Osteocyte (in vitro differentiated cells): ENCODE data around the gene TUBGCP3. TPM values are rescaled to one million over a fixed set of nuclear protein-coding genes. Genes with fewer than 3 reads are reported as not detected.

Source experiments
- DNase-seq: peaks from one replicate; pipeline ENCODE4 v3.0.0; 2021; ENCODE audit warnings: mixed read lengths; ENCODE audit not compliant: unreplicated experiment; ENCODE audit errors: extremely low spot score
- H3K27ac Mint-ChIP-seq: one replicate; pipeline ENCODE4 v1.8.0; 2021; ENCODE audit warnings: mild to moderate bottlenecking, mixed read lengths; ENCODE audit not compliant: unreplicated experiment
- H3K27me3 Mint-ChIP-seq: one replicate; pipeline ENCODE4 v1.8.0; 2021; ENCODE audit warnings: mixed read lengths; ENCODE audit not compliant: unreplicated experiment
- H3K36me3 Mint-ChIP-seq: one replicate; pipeline ENCODE4 v1.8.0; 2021; ENCODE audit warnings: mixed read lengths; ENCODE audit not compliant: unreplicated experiment
- H3K4me1 Mint-ChIP-seq: one replicate; pipeline ENCODE4 v1.8.0; 2021; ENCODE audit warnings: mixed read lengths; ENCODE audit not compliant: unreplicated experiment
- H3K4me3 Mint-ChIP-seq: one replicate; pipeline ENCODE4 v1.8.0; 2021; ENCODE audit warnings: mild to moderate bottlenecking, moderate library complexity, mixed read lengths; ENCODE audit not compliant: unreplicated experiment
- H3K9me3 Mint-ChIP-seq: one replicate; pipeline ENCODE4 v1.8.0; 2021; ENCODE audit warnings: mixed read lengths; ENCODE audit not compliant: unreplicated experiment
- total RNA-seq: library from RNA; stranded (reverse); gene quantifications from 2 replicates; pipeline ENCODE4 v1.2.1, GENCODE V29; 2021
- TF ChIP-seq, protein P1 (sequence below): fragments of 200-600 bp; sonication (generic); IDR thresholded peaks from 2 replicates; pipeline ENCODE4 v1.5.0; 2021; ENCODE audit warnings: antibody characterized with exemption, mild to moderate bottlenecking, moderate library complexity

TUBGCP3 gene
- total RNA-seq, 1 donor from 2014 or later, result 26.1 TPM

DNA sequence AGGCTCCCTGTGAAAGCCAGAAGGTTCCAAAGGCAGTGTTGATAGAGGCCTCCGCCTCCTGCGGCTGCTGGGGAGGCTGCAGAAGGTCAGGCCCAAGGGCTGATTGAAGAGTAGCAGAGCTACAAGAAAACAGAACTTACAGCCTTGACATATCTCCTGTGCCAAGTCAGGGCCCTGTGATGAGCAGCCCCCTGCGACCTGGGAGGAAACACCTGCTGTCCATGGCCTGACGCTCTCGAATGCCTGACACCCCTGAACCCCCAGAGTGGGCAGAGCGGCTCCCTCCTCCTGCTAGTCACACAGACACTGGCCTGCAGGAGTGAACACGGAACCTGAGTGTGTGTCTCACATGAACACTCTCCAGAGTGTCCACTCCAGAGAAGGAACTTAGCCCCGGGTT is 38.2 kb upstream of the TUBGCP3 start:
- Mint-ChIP-seq H3K27ac (no peak overlapping the region), H3K4me3 (no peak overlapping the region), H3K9me3 (no peaks in the 10 kb centered on the region), H3K36me3 (no peaks in the 10 kb centered on the region), H3K27me3 (peaks cover 58% of the 10 kb centered on the region), H3K4me1 (no peaks in the 10 kb centered on the region)
- TF ChIP-seq, protein P1, sequence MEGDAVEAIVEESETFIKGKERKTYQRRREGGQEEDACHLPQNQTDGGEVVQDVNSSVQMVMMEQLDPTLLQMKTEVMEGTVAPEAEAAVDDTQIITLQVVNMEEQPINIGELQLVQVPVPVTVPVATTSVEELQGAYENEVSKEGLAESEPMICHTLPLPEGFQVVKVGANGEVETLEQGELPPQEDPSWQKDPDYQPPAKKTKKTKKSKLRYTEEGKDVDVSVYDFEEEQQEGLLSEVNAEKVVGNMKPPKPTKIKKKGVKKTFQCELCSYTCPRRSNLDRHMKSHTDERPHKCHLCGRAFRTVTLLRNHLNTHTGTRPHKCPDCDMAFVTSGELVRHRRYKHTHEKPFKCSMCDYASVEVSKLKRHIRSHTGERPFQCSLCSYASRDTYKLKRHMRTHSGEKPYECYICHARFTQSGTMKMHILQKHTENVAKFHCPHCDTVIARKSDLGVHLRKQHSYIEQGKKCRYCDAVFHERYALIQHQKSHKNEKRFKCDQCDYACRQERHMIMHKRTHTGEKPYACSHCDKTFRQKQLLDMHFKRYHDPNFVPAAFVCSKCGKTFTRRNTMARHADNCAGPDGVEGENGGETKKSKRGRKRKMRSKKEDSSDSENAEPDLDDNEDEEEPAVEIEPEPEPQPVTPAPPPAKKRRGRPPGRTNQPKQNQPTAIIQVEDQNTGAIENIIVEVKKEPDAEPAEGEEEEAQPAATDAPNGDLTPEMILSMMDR, result no peak
- no peak for DNase-seq

DNA sequence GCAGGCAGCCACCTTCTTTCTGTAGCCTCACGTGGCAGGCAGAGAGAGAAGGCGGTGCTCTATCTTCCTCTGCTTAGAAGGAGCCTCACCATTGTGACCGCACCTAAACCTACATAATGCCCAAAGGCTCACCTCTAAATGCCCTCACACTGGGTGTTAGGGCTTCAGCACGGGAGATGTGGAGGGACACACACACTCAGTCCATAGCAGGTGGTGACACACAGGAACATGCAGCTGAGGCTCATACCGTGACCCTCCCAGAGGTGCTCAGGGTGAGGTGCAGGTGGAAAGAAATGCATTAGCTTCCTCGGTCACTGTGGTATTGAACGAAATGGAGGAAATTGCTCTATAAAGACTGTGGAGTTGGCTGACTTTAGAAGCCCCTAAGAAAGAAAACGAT is 37.7 kb upstream of the TUBGCP3 start:
- DNase-seq, result no peak

DNA sequence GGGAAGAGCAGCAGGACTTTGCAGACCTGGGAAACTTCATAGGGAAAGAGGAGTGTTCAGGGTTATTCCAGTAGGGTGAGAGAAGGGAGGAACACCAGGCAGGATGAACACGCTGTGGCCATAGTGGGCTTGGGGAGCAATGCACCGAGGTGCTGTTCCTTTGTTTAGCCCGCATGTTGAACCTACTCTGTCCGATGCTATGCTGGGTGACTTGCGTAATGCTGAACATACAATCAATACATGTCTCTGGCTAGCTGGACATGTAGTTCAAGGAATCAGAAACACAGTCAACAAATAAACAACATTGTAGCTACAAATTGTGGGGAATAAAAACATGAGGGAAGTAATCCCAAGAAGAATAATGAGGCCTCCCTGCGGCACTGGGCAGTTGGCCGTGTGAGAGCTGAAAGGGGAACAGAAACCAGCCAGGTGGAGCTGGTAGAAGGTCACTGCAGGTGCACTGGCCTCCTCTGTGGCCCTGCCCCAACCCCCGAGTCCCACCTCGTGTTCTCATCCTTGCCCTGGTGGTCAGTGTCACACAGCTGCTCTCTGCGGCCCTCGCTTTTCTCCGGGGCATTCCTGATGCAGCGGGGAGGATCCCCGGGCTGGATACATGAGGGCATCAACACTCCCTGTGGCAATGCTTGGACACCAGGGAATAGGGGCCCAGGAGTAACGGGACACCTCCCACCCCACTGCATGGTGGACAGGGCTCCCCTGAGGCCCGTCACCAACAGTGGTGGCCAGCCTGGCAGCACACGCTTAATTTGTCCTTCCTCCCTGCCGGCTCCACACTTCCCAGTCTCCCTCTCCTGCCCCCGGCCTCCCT is 36.9 kb upstream of the TUBGCP3 start:
- Mint-ChIP-seq H3K27ac (no peak overlapping the region), H3K4me3 (no peak overlapping the region), H3K9me3 (no peaks in the 10 kb centered on the region), H3K27me3 (peaks cover 54% of the 10 kb centered on the region), H3K4me1 (no peaks in the 10 kb centered on the region), H3K36me3 (no peaks in the 10 kb centered on the region)
- no peak for DNase-seq
- TF ChIP-seq, protein P1, result no peak

More for the DNA sequence above, 37.7 kb upstream of the TUBGCP3 start:
- peaks cover 54% of the 10 kb centered on the region for H3K27me3 Mint-ChIP-seq
- TF ChIP-seq, protein P1, result no peak
- H3K4me1 Mint-ChIP-seq, result no peaks in the 10 kb centered on the region
- no peaks in the 10 kb centered on the region for H3K9me3 Mint-ChIP-seq
- no peaks in the 10 kb centered on the region for H3K36me3 Mint-ChIP-seq
- no peak overlapping the region for H3K27ac Mint-ChIP-seq
- H3K4me3 Mint-ChIP-seq, result no peak overlapping the region

DNA sequence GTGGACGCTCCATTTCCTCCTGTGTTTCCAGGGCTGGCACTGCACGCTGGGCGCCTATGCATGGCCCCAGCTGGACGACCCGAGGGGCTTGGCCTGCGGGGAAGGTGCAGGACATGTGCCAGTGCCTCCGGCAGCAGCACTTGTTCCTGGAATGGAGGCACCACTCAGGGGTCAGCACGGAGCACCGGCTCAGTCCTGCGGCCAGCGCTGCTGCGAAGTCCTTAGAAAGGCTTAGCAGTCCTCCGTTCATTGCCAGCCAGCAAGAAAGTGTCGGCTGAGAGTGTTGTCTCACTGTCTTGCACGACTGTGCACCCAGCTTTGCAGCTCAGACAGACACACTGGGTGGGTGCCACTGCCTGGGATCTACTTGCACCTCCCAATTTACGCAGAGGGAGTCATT is 36.1 kb upstream of the TUBGCP3 start:
- TF ChIP-seq, protein P1, result no peak
- H3K27ac Mint-ChIP-seq, result no peak overlapping the region
- H3K36me3 Mint-ChIP-seq, result no peaks in the 10 kb centered on the region
- DNase-seq, result no peak
- no peaks in the 10 kb centered on the region for H3K9me3 Mint-ChIP-seq
- H3K27me3 Mint-ChIP-seq, result peaks cover 50% of the 10 kb centered on the region
- no peak overlapping the region for H3K4me3 Mint-ChIP-seq
- H3K4me1 Mint-ChIP-seq, result no peaks in the 10 kb centered on the region

DNA sequence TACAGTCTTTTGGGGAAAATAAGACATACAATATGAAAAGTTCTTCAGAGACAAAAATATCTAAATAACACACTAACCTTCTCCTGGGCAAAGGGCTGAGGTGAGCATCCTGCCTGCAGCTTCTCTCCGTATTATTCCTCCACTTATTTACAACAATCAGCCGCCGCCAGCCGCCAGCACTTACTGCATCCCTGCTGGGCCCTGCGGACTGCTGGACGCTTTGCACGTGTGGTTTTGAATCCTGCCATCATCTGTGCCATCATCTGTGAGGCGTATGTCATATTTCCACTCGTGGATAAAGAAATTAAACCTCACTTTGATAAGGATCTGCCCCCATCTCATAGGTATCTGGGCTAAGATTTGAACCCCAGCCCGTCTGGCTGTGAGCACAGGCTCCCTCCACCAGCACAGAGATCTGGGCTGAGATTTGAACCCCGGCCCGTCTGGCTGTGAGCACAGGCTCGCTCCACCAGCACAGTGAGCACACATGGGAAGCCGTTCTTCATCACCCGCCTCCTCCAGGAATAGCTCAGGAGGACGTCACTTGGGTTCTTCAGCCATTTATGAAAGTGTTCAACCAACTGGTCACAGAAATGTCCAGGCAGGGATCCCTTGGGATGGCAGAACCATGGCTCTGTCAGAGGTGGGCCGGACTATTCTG is 35.2 kb upstream of the TUBGCP3 start:
- DNase-seq, result no peak
- H3K4me1 Mint-ChIP-seq, result no peaks in the 10 kb centered on the region
- no peak overlapping the region for H3K4me3 Mint-ChIP-seq
- H3K27me3 Mint-ChIP-seq, result peaks cover 45% of the 10 kb centered on the region
- no peaks in the 10 kb centered on the region for H3K36me3 Mint-ChIP-seq
- TF ChIP-seq, protein P1, result no peak
- no peaks in the 10 kb centered on the region for H3K9me3 Mint-ChIP-seq
- no peak overlapping the region for H3K27ac Mint-ChIP-seq
